Measurements from ENCODE around the gene APBB2. TPM values are rescaled to one million over a fixed set of nuclear protein-coding genes. Genes with fewer than 3 reads are reported as not detected.
"Not testable (repeated sequence)": the region's sequence is repeated elsewhere in the genome, so short reads cannot be mapped to it uniquely, and the experiment has no call there.

APBB2 gene
- total RNA-seq, 2 donors from 2014 or later, result 34.8 to 42.8 TPM

DNA sequence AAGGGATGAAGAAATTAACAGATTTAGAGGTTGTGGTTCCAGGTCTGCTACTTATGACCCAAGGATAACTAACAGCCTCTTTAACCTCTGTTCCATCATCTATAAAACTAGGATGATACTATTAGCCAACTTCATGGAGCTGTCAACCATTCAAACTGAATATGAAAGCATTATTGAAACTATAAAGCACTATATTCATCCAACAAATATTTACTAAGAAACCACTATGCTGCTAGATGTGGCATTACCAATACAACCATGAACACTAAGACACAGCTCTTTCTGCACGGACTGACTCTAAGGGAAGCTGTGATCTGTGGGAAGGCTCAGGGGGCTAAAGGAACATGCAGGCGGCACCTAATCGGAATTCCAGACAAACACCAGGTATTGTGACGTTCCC lies 66.0 kb downstream of the APBB2 start:
- intact Hi-C loops (cut with DNase I), result no loop called here
- Histone ChIP-seq H3K36me3 (replicated peaks in 1 of 2; ENCODE audit: insufficient read depth in 1 of 2, low read depth in 2 of 2) (no peaks in the 10 kb centered on the region), H3K4me1 (peaks cover 23% of the 10 kb centered on the region), H3K27ac (no peak overlapping the region), H3K27me3 (no peaks in the 10 kb centered on the region), H3K4me3 (no peak overlapping the region), H3K9me3 (no peaks in the 10 kb centered on the region)
- DNase-seq (no peak), ATAC-seq (no peak)
- WGBS, 2 donors, result 95 to 96% methylated on average over 4 of the region's 4 CpGs
- TF ChIP-seq POLR2A (IDR thresholded peaks at IDR 0.05) (no peak), CTCF (IDR thresholded peaks at IDR 0.05) (no peak)

GRCh38 chr4:41147570-41147969 lies 66.8 kb downstream of the APBB2 start:
- H3K4me1 ChIP-seq, result peaks cover 28% of the 10 kb centered on the region
- ATAC-seq; H3K27me3 ChIP-seq; H3K9me3 ChIP-seq; DNase-seq; H3K4me3 ChIP-seq; H3K36me3 ChIP-seq (replicated peaks in 1 of 2; ENCODE audit: insufficient read depth in 1 of 2, low read depth in 2 of 2); intact Hi-C loops (cut with DNase I); H3K27ac ChIP-seq: not testable (repeated sequence)
- 98 to 100% methylated on average over 3 of the region's 3 CpGs for WGBS, 2 donors

DNA sequence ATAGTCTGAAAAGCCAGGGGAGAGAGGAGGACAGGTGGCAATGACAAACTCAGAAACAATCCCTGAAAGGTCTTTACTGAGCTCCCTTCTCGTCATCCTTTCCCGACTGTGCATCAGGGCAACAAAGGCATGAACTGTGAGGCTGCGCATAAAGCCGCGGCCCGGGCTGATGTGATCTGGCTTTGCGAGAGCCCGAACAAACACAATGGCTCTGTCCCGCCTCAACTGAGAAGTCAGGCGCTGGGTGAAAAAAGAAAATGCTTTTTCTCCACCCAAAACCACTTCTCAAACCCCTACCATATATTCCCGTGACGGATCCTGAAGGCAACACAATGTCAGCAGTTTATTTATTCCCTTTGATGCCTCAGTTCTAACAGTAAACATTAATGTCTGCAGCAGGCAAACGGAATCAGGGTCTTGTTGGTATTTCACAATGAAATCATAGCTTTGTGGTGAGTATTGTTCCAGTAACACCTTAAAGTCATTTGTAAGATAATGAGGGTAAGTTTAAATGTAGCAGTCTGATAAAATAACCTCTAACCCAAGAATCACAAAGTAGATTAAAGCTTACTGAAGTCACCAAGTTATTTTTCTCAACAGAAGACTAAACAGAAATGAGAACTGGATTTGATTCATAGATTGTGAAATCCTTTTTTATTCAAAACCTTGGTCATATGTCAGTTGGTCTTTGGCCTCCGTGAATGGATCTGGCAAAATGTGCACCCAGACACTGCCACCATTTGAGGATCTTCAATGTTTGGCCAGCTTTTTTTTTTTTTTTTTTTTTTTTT lies 67.4 kb downstream of the APBB2 start:
- peak in 1 of 4 donors; percentile 28 for DNase-seq
- Histone ChIP-seq H3K4me1 (peaks cover 35% of the 10 kb centered on the region), H3K36me3 (replicated peaks in 1 of 2; ENCODE audit: insufficient read depth in 1 of 2, low read depth in 2 of 2) (no peaks in the 10 kb centered on the region), H3K4me3 (no peak overlapping the region), H3K27ac (no peak overlapping the region), H3K9me3 (no peaks in the 10 kb centered on the region), H3K27me3 (no peaks in the 10 kb centered on the region)
- TF ChIP-seq CTCF (IDR thresholded peaks at IDR 0.05), result no peak
- TF ChIP-seq POLR2A (IDR thresholded peaks at IDR 0.05), result no peak
- no peak for ATAC-seq
- intact Hi-C loops (cut with DNase I), result no loop called here
- 90 to 93% methylated on average over 14 of the region's 14 CpGs for WGBS, 2 donors

DNA sequence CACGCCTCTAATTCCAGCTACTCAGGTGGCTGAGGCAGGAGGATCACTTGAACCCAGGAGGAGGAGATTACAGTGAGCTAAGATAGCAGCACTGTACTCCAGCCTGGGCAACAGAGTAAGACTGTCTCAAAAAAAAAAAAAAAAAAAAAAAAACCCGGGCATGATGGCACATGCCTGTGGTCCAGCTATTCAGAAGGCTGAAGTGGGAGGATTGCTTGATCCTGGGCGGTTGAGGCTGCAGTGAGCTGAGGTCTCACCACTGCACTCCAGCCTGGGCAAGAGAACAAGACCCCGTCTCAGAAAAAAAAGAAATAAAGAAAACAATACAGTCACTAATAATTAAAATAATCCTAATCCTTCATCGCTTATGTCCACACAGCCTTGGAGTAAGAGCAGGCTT lies 68.1 kb downstream of the APBB2 start:
- ATAC-seq (no peak), DNase-seq (no peak)
- peak overlapping the region in 1 of 4 donors; percentile 77 for H3K27ac ChIP-seq
- WGBS, 2 donors, result 94 to 95% methylated on average over 5 of the region's 5 CpGs
- no peak overlapping the region for H3K4me3 ChIP-seq
- peaks cover 38% of the 10 kb centered on the region for H3K4me1 ChIP-seq
- no peaks in the 10 kb centered on the region for H3K27me3 ChIP-seq
- TF ChIP-seq POLR2A (IDR thresholded peaks at IDR 0.05) (no peak), CTCF (IDR thresholded peaks at IDR 0.05) (no peak)
- intact Hi-C loops (cut with DNase I), result no loop called here
- no peaks in the 10 kb centered on the region for H3K9me3 ChIP-seq
- no peaks in the 10 kb centered on the region for H3K36me3 ChIP-seq (replicated peaks in 1 of 2; ENCODE audit: insufficient read depth in 1 of 2, low read depth in 2 of 2)

- TF ChIP-seq POLR2A (IDR thresholded peaks at IDR 0.05), result no peak
- no peak for TF ChIP-seq CTCF (IDR thresholded peaks at IDR 0.05)
- no peaks in the 10 kb centered on the region for H3K27me3 ChIP-seq
- peak overlapping the region in 3 of 4 donors; percentile 27 to 77 (median 44) for H3K27ac ChIP-seq
- intact Hi-C loops (cut with DNase I), result no loop called here
- DNase-seq (no peak), ATAC-seq (no peak)
- no peak overlapping the region for H3K4me3 ChIP-seq
- no peaks in the 10 kb centered on the region for H3K36me3 ChIP-seq (replicated peaks in 1 of 2; ENCODE audit: insufficient read depth in 1 of 2, low read depth in 2 of 2)
- H3K4me1 ChIP-seq, result peaks cover 38% of the 10 kb centered on the region
- 59 to 75% methylated on average over 3 of the region's 3 CpGs for WGBS, 2 donors
- H3K9me3 ChIP-seq, result no peaks in the 10 kb centered on the region
Measured at GRCh38 chr4:41145571-41146078, 68.7 kb downstream of the APBB2 start.
